ENCODE results near the gene MRPS18A. TPM values are rescaled to one million over a fixed set of nuclear protein-coding genes. Genes with fewer than 3 reads are reported as not detected.

The MRPS18A gene
- total and polyA plus RNA-seq, 2 of the 13 experiments (the other 11 are each of a cell fraction or from before 2014, with no cell fraction given) = 87.8 to 89.1 TPM

DNA sequence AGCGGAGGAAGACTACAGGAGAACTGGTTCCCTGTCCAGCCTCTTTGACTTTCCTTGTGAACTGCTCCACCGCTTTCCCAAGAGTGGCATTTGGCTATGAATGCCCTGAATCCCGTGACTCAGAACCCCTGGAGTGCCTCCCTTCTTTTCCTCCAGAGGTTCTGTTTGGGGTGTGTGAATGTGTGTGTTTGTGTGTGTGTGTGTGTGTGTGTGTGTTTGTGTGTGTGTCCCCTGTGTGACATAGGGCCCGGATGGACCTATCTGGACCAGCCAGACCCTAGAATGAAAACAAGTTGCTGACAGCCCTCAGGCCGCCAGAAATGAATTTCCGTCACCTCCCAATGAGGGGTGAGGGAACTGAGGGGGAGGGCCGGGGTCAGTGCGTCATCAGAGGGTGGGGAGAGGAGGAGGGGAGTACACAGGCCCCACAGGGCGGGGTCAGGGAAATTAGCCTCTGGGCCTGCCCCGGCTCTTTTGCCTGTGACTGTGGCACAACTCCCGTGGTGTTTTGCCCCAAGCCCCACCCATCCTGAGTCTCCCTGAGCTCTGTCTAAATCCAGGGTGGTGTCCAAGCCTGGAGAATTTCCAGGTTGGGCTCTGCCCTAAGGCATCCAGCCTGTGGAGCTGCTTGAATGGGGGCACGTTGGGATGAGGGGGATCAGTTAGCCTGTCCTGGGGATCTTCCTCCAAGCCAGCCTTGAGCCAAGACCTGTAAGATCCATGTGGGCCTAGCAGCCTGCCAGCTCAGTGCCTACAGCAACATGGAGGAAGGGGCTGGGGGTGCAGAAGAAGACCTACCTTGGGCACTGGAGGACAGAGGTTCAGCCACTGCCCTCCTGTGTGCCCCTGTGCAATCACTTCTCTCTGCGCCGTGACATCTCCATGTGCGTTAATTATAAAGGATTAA, 15.2 kb upstream of the MRPS18A start (continued):
- TF ChIP-seq, protein P1, sequence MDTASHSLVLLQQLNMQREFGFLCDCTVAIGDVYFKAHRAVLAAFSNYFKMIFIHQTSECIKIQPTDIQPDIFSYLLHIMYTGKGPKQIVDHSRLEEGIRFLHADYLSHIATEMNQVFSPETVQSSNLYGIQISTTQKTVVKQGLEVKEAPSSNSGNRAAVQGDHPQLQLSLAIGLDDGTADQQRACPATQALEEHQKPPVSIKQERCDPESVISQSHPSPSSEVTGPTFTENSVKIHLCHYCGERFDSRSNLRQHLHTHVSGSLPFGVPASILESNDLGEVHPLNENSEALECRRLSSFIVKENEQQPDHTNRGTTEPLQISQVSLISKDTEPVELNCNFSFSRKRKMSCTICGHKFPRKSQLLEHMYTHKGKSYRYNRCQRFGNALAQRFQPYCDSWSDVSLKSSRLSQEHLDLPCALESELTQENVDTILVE (CRISPR knock-in tag; IDR thresholded peaks at IDR 0.05) = no peak
- TF ChIP-seq ZKSCAN1 (IDR thresholded peaks at IDR 0.05; ENCODE audit: low read length) = no peak
- 0 out of 2 replicates have a peak, but pooled peaks have one; percentile 19 for TF ChIP-seq NFKB2 (CRISPR knock-in tag; IDR thresholded peaks at IDR 0.05; ENCODE audit: borderline replicate concordance)
- no peak for TF ChIP-seq ZNF230 (CRISPR knock-in tag; IDR thresholded peaks at IDR 0.05)
- no peak for TF ChIP-seq PHB2 (IDR thresholded peaks at IDR 0.05; ENCODE audit: partially characterized antibody)
- TF ChIP-seq SAP130 (CRISPR knock-in tag; IDR thresholded peaks at IDR 0.05; ENCODE audit: low read depth) = 0 out of 2 replicates have a peak, but pooled peaks have one; percentile 4
- TF ChIP-seq CENPX (CRISPR knock-in tag; IDR thresholded peaks at IDR 0.05) = no peak
- TF ChIP-seq IRF2 (CRISPR knock-in tag; IDR thresholded peaks at IDR 0.05) = 0 out of 2 replicates have a peak, but pooled peaks have one; percentile 17
- TF ChIP-seq ZNF776 (CRISPR knock-in tag; IDR thresholded peaks at IDR 0.05) = 0 out of 2 replicates have a peak, but pooled peaks have one; percentile 51
- TF ChIP-seq, protein P2, sequence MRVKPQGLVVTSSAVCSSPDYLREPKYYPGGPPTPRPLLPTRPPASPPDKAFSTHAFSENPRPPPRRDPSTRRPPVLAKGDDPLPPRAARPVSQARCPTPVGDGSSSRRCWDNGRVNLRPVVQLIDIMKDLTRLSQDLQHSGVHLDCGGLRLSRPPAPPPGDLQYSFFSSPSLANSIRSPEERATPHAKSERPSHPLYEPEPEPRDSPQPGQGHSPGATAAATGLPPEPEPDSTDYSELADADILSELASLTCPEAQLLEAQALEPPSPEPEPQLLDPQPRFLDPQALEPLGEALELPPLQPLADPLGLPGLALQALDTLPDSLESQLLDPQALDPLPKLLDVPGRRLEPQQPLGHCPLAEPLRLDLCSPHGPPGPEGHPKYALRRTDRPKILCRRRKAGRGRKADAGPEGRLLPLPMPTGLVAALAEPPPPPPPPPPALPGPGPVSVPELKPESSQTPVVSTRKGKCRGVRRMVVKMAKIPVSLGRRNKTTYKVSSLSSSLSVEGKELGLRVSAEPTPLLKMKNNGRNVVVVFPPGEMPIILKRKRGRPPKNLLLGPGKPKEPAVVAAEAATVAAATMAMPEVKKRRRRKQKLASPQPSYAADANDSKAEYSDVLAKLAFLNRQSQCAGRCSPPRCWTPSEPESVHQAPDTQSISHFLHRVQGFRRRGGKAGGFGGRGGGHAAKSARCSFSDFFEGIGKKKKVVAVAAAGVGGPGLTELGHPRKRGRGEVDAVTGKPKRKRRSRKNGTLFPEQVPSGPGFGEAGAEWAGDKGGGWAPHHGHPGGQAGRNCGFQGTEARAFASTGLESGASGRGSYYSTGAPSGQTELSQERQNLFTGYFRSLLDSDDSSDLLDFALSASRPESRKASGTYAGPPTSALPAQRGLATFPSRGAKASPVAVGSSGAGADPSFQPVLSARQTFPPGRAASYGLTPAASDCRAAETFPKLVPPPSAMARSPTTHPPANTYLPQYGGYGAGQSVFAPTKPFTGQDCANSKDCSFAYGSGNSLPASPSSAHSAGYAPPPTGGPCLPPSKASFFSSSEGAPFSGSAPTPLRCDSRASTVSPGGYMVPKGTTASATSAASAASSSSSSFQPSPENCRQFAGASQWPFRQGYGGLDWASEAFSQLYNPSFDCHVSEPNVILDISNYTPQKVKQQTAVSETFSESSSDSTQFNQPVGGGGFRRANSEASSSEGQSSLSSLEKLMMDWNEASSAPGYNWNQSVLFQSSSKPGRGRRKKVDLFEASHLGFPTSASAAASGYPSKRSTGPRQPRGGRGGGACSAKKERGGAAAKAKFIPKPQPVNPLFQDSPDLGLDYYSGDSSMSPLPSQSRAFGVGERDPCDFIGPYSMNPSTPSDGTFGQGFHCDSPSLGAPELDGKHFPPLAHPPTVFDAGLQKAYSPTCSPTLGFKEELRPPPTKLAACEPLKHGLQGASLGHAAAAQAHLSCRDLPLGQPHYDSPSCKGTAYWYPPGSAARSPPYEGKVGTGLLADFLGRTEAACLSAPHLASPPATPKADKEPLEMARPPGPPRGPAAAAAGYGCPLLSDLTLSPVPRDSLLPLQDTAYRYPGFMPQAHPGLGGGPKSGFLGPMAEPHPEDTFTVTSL (CRISPR knock-in tag; IDR thresholded peaks at IDR 0.05; ENCODE audit: borderline replicate concordance) = peak; percentile 74; the same call in 1 of the 2 replicates
- TF ChIP-seq, protein P3, sequence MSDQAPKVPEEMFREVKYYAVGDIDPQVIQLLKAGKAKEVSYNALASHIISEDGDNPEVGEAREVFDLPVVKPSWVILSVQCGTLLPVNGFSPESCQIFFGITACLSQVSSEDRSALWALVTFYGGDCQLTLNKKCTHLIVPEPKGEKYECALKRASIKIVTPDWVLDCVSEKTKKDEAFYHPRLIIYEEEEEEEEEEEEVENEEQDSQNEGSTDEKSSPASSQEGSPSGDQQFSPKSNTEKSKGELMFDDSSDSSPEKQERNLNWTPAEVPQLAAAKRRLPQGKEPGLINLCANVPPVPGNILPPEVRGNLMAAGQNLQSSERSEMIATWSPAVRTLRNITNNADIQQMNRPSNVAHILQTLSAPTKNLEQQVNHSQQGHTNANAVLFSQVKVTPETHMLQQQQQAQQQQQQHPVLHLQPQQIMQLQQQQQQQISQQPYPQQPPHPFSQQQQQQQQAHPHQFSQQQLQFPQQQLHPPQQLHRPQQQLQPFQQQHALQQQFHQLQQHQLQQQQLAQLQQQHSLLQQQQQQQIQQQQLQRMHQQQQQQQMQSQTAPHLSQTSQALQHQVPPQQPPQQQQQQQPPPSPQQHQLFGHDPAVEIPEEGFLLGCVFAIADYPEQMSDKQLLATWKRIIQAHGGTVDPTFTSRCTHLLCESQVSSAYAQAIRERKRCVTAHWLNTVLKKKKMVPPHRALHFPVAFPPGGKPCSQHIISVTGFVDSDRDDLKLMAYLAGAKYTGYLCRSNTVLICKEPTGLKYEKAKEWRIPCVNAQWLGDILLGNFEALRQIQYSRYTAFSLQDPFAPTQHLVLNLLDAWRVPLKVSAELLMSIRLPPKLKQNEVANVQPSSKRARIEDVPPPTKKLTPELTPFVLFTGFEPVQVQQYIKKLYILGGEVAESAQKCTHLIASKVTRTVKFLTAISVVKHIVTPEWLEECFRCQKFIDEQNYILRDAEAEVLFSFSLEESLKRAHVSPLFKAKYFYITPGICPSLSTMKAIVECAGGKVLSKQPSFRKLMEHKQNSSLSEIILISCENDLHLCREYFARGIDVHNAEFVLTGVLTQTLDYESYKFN (CRISPR knock-in tag; conservative IDR thresholded peaks at IDR 0.05) = peak; percentile 66
- peak; percentile 40; the same call in 1 of the 2 replicates for TF ChIP-seq ZNF501 (CRISPR knock-in tag; IDR thresholded peaks at IDR 0.05)
- TF ChIP-seq, protein P4, sequence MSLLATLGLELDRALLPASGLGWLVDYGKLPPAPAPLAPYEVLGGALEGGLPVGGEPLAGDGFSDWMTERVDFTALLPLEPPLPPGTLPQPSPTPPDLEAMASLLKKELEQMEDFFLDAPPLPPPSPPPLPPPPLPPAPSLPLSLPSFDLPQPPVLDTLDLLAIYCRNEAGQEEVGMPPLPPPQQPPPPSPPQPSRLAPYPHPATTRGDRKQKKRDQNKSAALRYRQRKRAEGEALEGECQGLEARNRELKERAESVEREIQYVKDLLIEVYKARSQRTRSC (CRISPR knock-in tag; IDR thresholded peaks at IDR 0.05; ENCODE audit: low read depth) = 0 out of 2 replicates have a peak, but pooled peaks have one; percentile 30
- TF ChIP-seq MYC (CRISPR knock-in tag; IDR thresholded peaks at IDR 0.05; ENCODE audit: borderline replicate concordance) = peak; percentile 51; the same call in 1 of the 2 replicates
- no peak for TF ChIP-seq NRL (CRISPR knock-in tag; IDR thresholded peaks at IDR 0.05; ENCODE audit: borderline replicate concordance)
- TF ChIP-seq NONO (IDR thresholded peaks at IDR 0.05) = no peak
- TF ChIP-seq NONO (CRISPR knock-in tag; conservative IDR thresholded peaks at IDR 0.05) = peak; percentile 61; the same call in 1 of the 2 replicates

Data from HepG2 (cell line).